Duodenal mucosa (tissue), 2 donors: ENCODE measurements around the gene PRELP.
"Not testable (repeated sequence)": the region's sequence is repeated elsewhere in the genome, so short reads cannot be mapped to it uniquely, and the experiment has no call there.

Source experiments
- H3K27ac ChIP-seq: one replicate; pipeline ENCODE4 v1.7.0; 2013; ENCODE audit warnings: low read depth, low read length
- H3K27me3 ChIP-seq, 2 donors: one replicate each; pipeline ENCODE4 v1.7.0; 2013; ENCODE audit warnings: low read length in 2 of 2, control low read depth in 1 of 2; ENCODE audit not compliant: insufficient read depth in 2 of 2, control insufficient read depth in 1 of 2
- H3K36me3 ChIP-seq, 2 donors: one replicate each; pipeline ENCODE4 v1.7.0; 2013; ENCODE audit warnings: low read length in 2 of 2, control low read depth in 1 of 2; ENCODE audit not compliant: insufficient read depth in 2 of 2, control insufficient read depth in 1 of 2
- H3K4me1 ChIP-seq, 2 donors: one replicate each; pipeline ENCODE4 v1.7.0; 2013; ENCODE audit warnings: low read length in 2 of 2, control low read depth in 1 of 2; ENCODE audit not compliant: insufficient read depth in 2 of 2, control insufficient read depth in 1 of 2
- H3K4me3 ChIP-seq, 2 donors: one replicate each; pipeline ENCODE4 v1.7.0; 2013; ENCODE audit warnings: low read length in 2 of 2, low read depth in 1 of 2
- H3K9ac ChIP-seq, 2 donors: one replicate each; pipeline ENCODE4 v1.7.0; 2013; ENCODE audit warnings: low read length in 2 of 2, low read depth in 1 of 2
- H3K9me3 ChIP-seq, 2 donors: one replicate each; pipeline ENCODE4 v1.7.0; 2013; ENCODE audit warnings: low read length in 2 of 2, control low read depth in 1 of 2; ENCODE audit not compliant: control insufficient read depth in 1 of 2

Gene PRELP

GRCh38 chr1:203511930-203512329, 36.3 kb downstream of the PRELP start:
- no peaks in the 10 kb centered on the region for H3K9me3 ChIP-seq
- peaks cover 0 to 21% of the 10 kb centered on the region in 2 donors for H3K4me1 ChIP-seq
- no peak overlapping the region for H3K4me3 ChIP-seq
- no peak overlapping the region for H3K9ac ChIP-seq
- no peak overlapping the region for H3K27ac ChIP-seq
- H3K36me3 ChIP-seq, result no peaks in the 10 kb centered on the region
- H3K27me3 ChIP-seq, result no peaks in the 10 kb centered on the region

GRCh38 chr1:203512517-203512847, 36.9 kb downstream of the PRELP start:
- no peak overlapping the region for H3K4me3 ChIP-seq
- H3K36me3 ChIP-seq, result no peaks in the 10 kb centered on the region
- peaks cover 0 to 15% of the 10 kb centered on the region in 2 donors for H3K4me1 ChIP-seq
- H3K9me3 ChIP-seq, result no peaks in the 10 kb centered on the region
- no peak overlapping the region for H3K27ac ChIP-seq
- no peaks in the 10 kb centered on the region for H3K27me3 ChIP-seq
- no peak overlapping the region for H3K9ac ChIP-seq

GRCh38 chr1:203512848-203513584, 37.4 kb downstream of the PRELP start:
- Histone ChIP-seq H3K4me3 (no peak overlapping the region), H3K9me3 (no peaks in the 10 kb centered on the region), H3K27me3 (no peaks in the 10 kb centered on the region), H3K36me3 (no peaks in the 10 kb centered on the region), H3K9ac (no peak overlapping the region), H3K4me1 (peaks cover 0 to 15% of the 10 kb centered on the region in 2 donors), H3K27ac (no peak overlapping the region)

GRCh38 chr1:203513585-203514031, 38.0 kb downstream of the PRELP start:
- no peaks in the 10 kb centered on the region for H3K9me3 ChIP-seq
- no peaks in the 10 kb centered on the region for H3K27me3 ChIP-seq
- H3K36me3 ChIP-seq, result no peaks in the 10 kb centered on the region
- no peak overlapping the region for H3K27ac ChIP-seq
- no peak overlapping the region for H3K9ac ChIP-seq
- peaks cover 2 to 15% of the 10 kb centered on the region in 2 donors for H3K4me1 ChIP-seq
- H3K4me3 ChIP-seq, result no peak overlapping the region

- no peaks in the 10 kb centered on the region for H3K36me3 ChIP-seq
- peaks cover 23 to 32% of the 10 kb centered on the region in 2 donors for H3K4me1 ChIP-seq
- no peaks in the 10 kb centered on the region for H3K27me3 ChIP-seq
- H3K9ac ChIP-seq, result no peak overlapping the region
- no peak overlapping the region for H3K27ac ChIP-seq
- H3K9me3 ChIP-seq, result no peaks in the 10 kb centered on the region
- H3K4me3 ChIP-seq, result no peak overlapping the region
Observed at GRCh38 chr1:203516184-203516583, 40.6 kb downstream of the PRELP start.

GRCh38 chr1:203516906-203517305, 41.3 kb downstream of the PRELP start:
- H3K27me3 ChIP-seq, result no peaks in the 10 kb centered on the region
- H3K9ac ChIP-seq, result no peak overlapping the region
- no peak overlapping the region for H3K4me3 ChIP-seq
- H3K9me3 ChIP-seq, result no peaks in the 10 kb centered on the region
- H3K27ac ChIP-seq, result no peak overlapping the region
- H3K4me1 ChIP-seq, result peaks cover 31 to 37% of the 10 kb centered on the region in 2 donors
- no peaks in the 10 kb centered on the region for H3K36me3 ChIP-seq

- Histone ChIP-seq H3K9ac (no peak overlapping the region), H3K4me1 (peaks cover 32 to 33% of the 10 kb centered on the region in 2 donors), H3K27ac (no peak overlapping the region), H3K9me3 (no peaks in the 10 kb centered on the region), H3K36me3 (no peaks in the 10 kb centered on the region), H3K4me3 (no peak overlapping the region), H3K27me3 (no peaks in the 10 kb centered on the region)
Observed at GRCh38 chr1:203517426-203518110, 42.0 kb downstream of the PRELP start.

GRCh38 chr1:203518139-203518538, 42.5 kb downstream of the PRELP start:
- not testable (repeated sequence) for H3K27me3 ChIP-seq, H3K27ac ChIP-seq, H3K4me3 ChIP-seq, H3K9me3 ChIP-seq, H3K9ac ChIP-seq, H3K36me3 ChIP-seq
- H3K4me1 ChIP-seq, result peaks cover 27 to 32% of the 10 kb centered on the region in 2 donors

- Histone ChIP-seq H3K4me1 (peaks cover 23 to 32% of the 10 kb centered on the region in 2 donors), H3K27me3 (no peaks in the 10 kb centered on the region), H3K27ac (no peak overlapping the region), H3K9ac (peak overlapping the region in 1 of 2 donors; percentile 7), H3K4me3 (no peak overlapping the region), H3K36me3 (no peaks in the 10 kb centered on the region), H3K9me3 (no peaks in the 10 kb centered on the region)
Observed at GRCh38 chr1:203518541-203518940, 42.9 kb downstream of the PRELP start.

- H3K9me3 ChIP-seq, result no peaks in the 10 kb centered on the region
- no peaks in the 10 kb centered on the region for H3K27me3 ChIP-seq
- H3K36me3 ChIP-seq, result no peaks in the 10 kb centered on the region
- peaks cover 23 to 32% of the 10 kb centered on the region in 2 donors for H3K4me1 ChIP-seq
- no peak overlapping the region for H3K27ac ChIP-seq
- no peak overlapping the region for H3K4me3 ChIP-seq
- peak overlapping the region in 1 of 2 donors; percentile 7 for H3K9ac ChIP-seq
Observed at GRCh38 chr1:203519053-203519840, 43.6 kb downstream of the PRELP start.
